NCI-H345 treated with DMSO at 0.1 percent for 48 hours (cell line): ENCODE measurements around the gene DNAJC6.
"Not testable (repeated sequence)": the region's sequence is repeated elsewhere in the genome, so short reads cannot be mapped to it uniquely, and the experiment has no call there.

Experiments used
- DNase-seq: peaks from one replicate; lab custom pipeline; 2025; ENCODE audit not compliant: unreplicated experiment; lab: John Stamatoyannopoulos, UW

Gene DNAJC6

GRCh38 chr1:65309304-65310077, at the start of gene DNAJC6:
TSS of gene DNAJC6 (plus strand) at chr1:65309543. CDS start at chr1:65309746, 203 bp downstream.
- peak; percentile 32 for DNase-seq

DNA sequence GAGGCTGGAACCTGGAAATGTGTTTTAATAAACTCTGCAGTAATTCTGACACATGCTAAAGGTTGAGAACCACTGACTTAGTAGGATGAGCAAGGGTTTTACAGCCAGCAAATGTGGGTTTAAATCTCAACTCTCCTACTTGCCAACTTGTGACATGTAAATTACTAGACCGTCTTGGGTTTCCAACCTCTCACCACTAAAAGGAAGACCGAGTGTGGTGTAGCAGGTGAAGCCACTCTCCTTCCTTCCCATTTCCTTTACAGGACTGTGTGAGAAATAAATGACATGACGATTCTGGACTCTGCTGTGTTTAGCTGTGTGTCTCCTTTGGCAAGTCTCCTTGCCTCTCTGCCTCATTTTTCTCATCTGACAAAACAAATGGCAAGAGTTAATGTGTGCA, 49.5 kb upstream of the DNAJC6 start:
- no peak for DNase-seq

DNA sequence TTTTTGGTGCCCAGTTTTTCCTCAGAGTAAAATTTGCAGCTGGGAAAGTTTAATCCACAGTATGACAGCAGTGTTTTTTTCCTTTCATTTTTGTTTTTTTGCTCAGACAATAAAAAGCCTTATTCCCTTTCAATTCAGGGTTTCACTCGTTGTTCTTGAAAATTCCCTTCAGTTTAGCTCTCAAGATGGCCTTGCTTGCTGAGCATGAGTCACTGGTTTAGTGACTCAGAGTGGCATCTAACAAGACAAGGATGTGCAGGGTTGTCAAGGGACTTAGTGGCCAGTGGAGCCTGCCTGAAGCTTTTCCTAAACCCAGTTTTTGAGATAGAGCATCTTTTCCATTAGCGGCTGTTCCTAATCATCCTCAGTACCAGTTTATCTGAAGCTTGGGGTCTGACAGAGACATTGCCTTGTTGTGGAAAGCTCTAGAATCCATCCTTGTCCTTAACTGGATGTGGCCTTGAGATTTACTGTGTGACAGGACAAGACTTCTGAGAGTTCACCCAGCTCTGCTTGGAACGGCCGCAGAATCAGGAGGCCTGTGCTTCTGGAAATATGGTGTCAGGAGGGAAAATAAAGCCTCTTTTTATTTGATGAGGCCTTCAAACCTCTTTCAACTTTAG, 48.4 kb upstream of the DNAJC6 start:
- DNase-seq = no peak

DNA sequence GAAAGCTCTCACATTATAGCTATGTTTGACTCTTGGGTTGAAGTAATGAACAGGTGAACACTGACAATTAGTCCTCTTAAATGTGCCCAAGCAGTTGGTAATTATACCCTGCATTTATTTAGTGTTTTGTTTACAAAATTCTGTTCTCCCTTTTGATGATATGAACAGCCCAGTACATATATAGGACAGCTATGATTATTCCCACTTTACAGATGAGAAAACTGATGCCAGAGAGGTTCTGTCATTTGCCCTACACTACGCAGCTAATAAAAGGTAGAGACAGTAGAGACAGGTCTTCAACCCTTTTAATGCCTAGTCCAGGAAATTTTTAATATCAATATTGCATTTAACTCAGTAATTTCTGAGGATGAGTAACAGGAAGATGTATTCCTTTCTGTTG, 46.1 kb upstream of the DNAJC6 start:
- DNase-seq = no peak

- peak; percentile 25 for DNase-seq
These were observed 45.0 kb upstream of the DNAJC6 start for GRCh38 chr1:65264197-65264929.

- no peak for DNase-seq
These were observed 44.1 kb upstream of the DNAJC6 start for GRCh38 chr1:65265296-65265650.

GRCh38 chr1:65265651-65266351, 43.5 kb upstream of the DNAJC6 start:
- DNase-seq = peak; percentile 10

- DNase-seq = no peak
These were observed 42.9 kb upstream of the DNAJC6 start for GRCh38 chr1:65266476-65266875.

DNA sequence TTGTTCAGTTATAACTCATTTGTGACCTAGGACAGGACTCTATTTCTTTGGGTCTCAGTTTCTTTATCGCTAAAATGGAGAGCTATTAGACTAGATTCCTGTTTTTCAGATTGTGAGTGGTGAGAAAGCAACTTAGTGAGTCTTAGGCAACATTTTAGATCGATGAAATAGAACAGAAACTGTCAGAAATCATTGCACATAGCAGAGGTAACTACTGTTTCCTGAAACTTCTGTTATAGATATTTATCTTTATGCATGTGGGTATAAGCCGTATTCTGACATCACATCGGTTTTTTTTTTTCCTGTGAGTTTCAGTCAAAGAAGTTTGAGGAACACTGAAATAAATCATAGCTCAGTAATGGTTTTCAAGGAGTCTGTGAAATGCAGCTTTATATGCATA, 42.1 kb upstream of the DNAJC6 start:
- DNase-seq = no peak

GRCh38 chr1:65267683-65268082, 41.7 kb upstream of the DNAJC6 start:
- no peak for DNase-seq

- no peak for DNase-seq
These were observed 39.7 kb upstream of the DNAJC6 start for GRCh38 chr1:65269612-65270011.

- DNase-seq = no peak
These were observed 33.0 kb upstream of the DNAJC6 start for GRCh38 chr1:65276197-65276939.

GRCh38 chr1:65277605-65278347, 31.6 kb upstream of the DNAJC6 start:
- DNase-seq = no peak

DNA sequence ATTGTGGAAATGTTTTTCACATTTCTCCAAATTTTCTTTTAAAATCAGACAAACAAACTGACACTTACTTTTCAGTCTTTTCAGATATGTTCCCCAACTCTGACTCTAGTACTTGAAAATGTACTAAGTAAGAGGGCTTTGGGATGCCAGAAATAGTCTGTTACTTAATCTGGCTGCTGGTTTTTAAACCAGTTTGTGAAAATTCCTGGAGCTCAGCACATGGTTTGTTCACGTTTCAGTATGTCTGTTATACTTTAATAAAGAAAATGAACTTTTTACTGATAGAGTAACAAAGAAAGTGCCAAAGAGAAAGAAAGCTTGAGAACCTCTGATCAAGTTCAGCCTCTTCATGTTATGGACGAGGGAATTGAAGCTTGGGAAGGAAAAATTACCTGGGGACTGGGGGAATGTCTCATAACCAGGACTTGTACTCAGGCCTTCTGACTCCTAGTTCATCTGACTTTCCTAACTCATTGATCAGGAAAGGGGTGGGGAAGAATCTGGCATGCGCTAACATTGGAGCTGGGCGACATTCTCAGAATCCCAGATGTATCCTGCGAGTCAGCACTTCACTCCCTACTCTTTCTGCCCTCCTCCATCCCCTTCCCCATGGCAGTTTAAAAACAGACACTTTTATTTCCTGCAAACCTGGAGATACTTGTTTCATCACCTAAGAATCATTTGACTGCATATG, 30.8 kb upstream of the DNAJC6 start:
- DNase-seq = no peak

GRCh38 chr1:65279070-65279779, 30.1 kb upstream of the DNAJC6 start:
- no peak for DNase-seq

- no peak for DNase-seq
These were observed 27.5 kb upstream of the DNAJC6 start for GRCh38 chr1:65281846-65282245.

GRCh38 chr1:65284229-65284628, 25.1 kb upstream of the DNAJC6 start:
- no peak for DNase-seq

DNA sequence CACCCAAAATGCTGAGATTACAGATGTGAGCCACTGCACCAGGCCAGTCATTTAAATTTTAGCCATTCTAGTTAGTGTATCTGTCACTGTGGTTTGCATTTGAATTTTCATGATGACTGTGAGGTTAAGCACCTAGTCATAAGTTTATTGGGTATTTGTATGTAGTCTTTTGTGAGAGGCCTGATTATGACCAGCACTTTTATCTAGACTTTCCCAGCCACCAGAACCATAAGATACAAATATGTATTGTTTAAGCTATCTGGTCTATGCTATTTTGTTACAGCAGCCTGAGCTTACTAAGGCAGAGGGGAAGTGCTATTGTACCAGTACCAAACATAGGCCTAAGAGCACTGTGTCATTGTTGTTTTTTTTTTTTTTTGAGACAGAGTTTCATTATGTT, 19.9 kb upstream of the DNAJC6 start:
- DNase-seq = no peak

- not testable (repeated sequence) for DNase-seq
These were observed 17.5 kb upstream of the DNAJC6 start for GRCh38 chr1:65291818-65292217.
